Hematopoietic multipotent progenitor cell treated with erythropoietin and hydrocortisone succinate and interleukin-3 and kit ligand, for 4 days (in vitro differentiated cells): Measurements from ENCODE around the gene SELENOF.
"Not testable (repeated sequence)": the region's sequence is repeated elsewhere in the genome, so short reads cannot be mapped to it uniquely, and the experiment has no call there.

ENCODE experiments used
- DNase-seq: peaks from one replicate; pipeline ENCODE4 v3.0.0-alpha.2; 2015

The SELENOF gene

GRCh38 chr1:86915737-86916235 is 1.9 kb upstream of the SELENOF start:
- no peak for DNase-seq

- DNase-seq: peak; percentile 75
Measured at GRCh38 chr1:86914998-86915736, 1.2 kb upstream of the SELENOF start.

GRCh38 chr1:86914601-86914997 is 673 bp upstream of the SELENOF start, which contains the start of gene HS2ST1:
HS2ST1 (plus strand) TSS chr1:86914635.
- DNase-seq: no peak

- DNase-seq: peak; percentile 69
Measured at GRCh38 chr1:86913399-86913895, 479 bp downstream of the SELENOF start.

GRCh38 chr1:86912281-86912900 is 1.5 kb downstream of the SELENOF start:
- no peak for DNase-seq

GRCh38 chr1:86906419-86906818 is 7.5 kb downstream of the SELENOF start:
- DNase-seq: peak; percentile 31

- DNase-seq: no peak
Measured at GRCh38 chr1:86905875-86906274, 8.1 kb downstream of the SELENOF start.

GRCh38 chr1:86899401-86899800 is 14.5 kb downstream of the SELENOF start:
- not testable (repeated sequence) for DNase-seq

- DNase-seq: no peak
Measured at GRCh38 chr1:86888327-86888726, 25.6 kb downstream of the SELENOF start.

GRCh38 chr1:86887479-86888162 is 26.3 kb downstream of the SELENOF start:
- DNase-seq: no peak

GRCh38 chr1:86875722-86876121 is 38.2 kb downstream of the SELENOF start:
- DNase-seq: no peak

- DNase-seq: no peak
Measured at GRCh38 chr1:86872086-86872485, 41.8 kb downstream of the SELENOF start.

GRCh38 chr1:86871001-86871400 is 42.9 kb downstream of the SELENOF start:
- no peak for DNase-seq

GRCh38 chr1:86868477-86868876 is 45.4 kb downstream of the SELENOF start:
- no peak for DNase-seq

- not testable (repeated sequence) for DNase-seq
Measured at GRCh38 chr1:86867278-86867677, 46.6 kb downstream of the SELENOF start.

GRCh38 chr1:86866665-86867064 is 47.3 kb downstream of the SELENOF start:
- peak; percentile 9 for DNase-seq

- peak; percentile 8 for DNase-seq
Measured at GRCh38 chr1:86865973-86866637, 47.8 kb downstream of the SELENOF start.

GRCh38 chr1:86862920-86863319 is 51.0 kb downstream of the SELENOF start:
- DNase-seq: no peak

GRCh38 chr1:86861424-86861823 is 52.5 kb downstream of the SELENOF start:
- no peak for DNase-seq

- DNase-seq: no peak
Measured at GRCh38 chr1:86860424-86860823, 53.5 kb downstream of the SELENOF start.

- DNase-seq: no peak
Measured at GRCh38 chr1:86860020-86860419, 53.9 kb downstream of the SELENOF start.

- peak; percentile 23 for DNase-seq
Measured at GRCh38 chr1:86858524-86859261, 55.2 kb downstream of the SELENOF start.
